Measurements from ENCODE around the gene CRYGC. TPM values are rescaled to one million over a fixed set of nuclear protein-coding genes. Genes with fewer than 3 reads are reported as not detected.

CRYGC gene
- total and polyA plus RNA-seq, 2 of the 13 experiments (the other 11 are each of a cell fraction or from before 2014, with no cell fraction given) = 0.20 to 0.27 TPM

GRCh38 chr2:208142925-208143799, 13.5 kb upstream of the CRYGC start (continued):
- no peak for TF ChIP-seq PATZ1 (CRISPR knock-in tag; IDR thresholded peaks at IDR 0.05)
- TF ChIP-seq ZMYM2 (CRISPR knock-in tag; IDR thresholded peaks at IDR 0.05) = peak; percentile 96
- no peak; the same call in 1 of the 2 replicates for TF ChIP-seq SSRP1 (CRISPR knock-in tag; IDR thresholded peaks at IDR 0.05)
- TF ChIP-seq REPIN1 (CRISPR knock-in tag; IDR thresholded peaks at IDR 0.05; ENCODE audit: borderline replicate concordance, low read depth) = no peak
- TF ChIP-seq TARDBP (CRISPR knock-in tag; IDR thresholded peaks at IDR 0.05) = peak; percentile 30; the same call in 1 of the 2 replicates
- no peak for TF ChIP-seq ZNF354B (CRISPR knock-in tag; IDR thresholded peaks at IDR 0.05)
- TF ChIP-seq ZNF713 (CRISPR knock-in tag; IDR thresholded peaks at IDR 0.05) = no peak
- no peak for TF ChIP-seq KLF15 (CRISPR knock-in tag; IDR thresholded peaks at IDR 0.05; ENCODE audit: borderline replicate concordance)
- TF ChIP-seq CREB1 (IDR thresholded peaks at IDR 0.05) = no peak
- 0 out of 2 replicates have a peak, but pooled peaks have one; percentile 14 for TF ChIP-seq CREB1 (CRISPR knock-in tag; IDR thresholded peaks at IDR 0.05)
- TF ChIP-seq, protein P1, sequence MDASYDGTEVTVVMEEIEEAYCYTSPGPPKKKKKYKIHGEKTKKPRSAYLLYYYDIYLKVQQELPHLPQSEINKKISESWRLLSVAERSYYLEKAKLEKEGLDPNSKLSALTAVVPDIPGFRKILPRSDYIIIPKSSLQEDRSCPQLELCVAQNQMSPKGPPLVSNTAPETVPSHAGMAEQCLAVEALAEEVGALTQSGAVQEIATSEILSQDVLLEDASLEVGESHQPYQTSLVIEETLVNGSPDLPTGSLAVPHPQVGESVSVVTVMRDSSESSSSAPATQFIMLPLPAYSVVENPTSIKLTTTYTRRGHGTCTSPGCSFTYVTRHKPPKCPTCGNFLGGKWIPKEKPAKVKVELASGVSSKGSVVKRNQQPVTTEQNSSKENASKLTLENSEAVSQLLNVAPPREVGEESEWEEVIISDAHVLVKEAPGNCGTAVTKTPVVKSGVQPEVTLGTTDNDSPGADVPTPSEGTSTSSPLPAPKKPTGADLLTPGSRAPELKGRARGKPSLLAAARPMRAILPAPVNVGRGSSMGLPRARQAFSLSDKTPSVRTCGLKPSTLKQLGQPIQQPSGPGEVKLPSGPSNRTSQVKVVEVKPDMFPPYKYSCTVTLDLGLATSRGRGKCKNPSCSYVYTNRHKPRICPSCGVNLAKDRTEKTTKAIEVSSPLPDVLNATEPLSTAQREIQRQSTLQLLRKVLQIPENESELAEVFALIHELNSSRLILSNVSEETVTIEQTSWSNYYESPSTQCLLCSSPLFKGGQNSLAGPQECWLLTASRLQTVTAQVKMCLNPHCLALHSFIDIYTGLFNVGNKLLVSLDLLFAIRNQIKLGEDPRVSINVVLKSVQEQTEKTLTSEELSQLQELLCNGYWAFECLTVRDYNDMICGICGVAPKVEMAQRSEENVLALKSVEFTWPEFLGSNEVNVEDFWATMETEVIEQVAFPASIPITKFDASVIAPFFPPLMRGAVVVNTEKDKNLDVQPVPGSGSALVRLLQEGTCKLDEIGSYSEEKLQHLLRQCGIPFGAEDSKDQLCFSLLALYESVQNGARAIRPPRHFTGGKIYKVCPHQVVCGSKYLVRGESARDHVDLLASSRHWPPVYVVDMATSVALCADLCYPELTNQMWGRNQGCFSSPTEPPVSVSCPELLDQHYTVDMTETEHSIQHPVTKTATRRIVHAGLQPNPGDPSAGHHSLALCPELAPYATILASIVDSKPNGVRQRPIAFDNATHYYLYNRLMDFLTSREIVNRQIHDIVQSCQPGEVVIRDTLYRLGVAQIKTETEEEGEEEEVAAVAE (CRISPR knock-in tag; IDR thresholded peaks at IDR 0.05; ENCODE audit: borderline replicate concordance) = 0 out of 2 replicates have a peak, but pooled peaks have one; percentile 2
- TF ChIP-seq KDM5B (CRISPR knock-in tag; IDR thresholded peaks at IDR 0.05; ENCODE audit: borderline replicate concordance) = no peak
- no peak for TF ChIP-seq PRPF4 (IDR thresholded peaks at IDR 0.05; ENCODE audit: low read depth, low read length, poor library complexity, severe bottlenecking)
- TF ChIP-seq ZUFSP (CRISPR knock-in tag; IDR thresholded peaks at IDR 0.05; ENCODE audit: borderline replicate concordance) = no peak
- no peak for TF ChIP-seq MXD4 (CRISPR knock-in tag; IDR thresholded peaks at IDR 0.05)
- TF ChIP-seq REL (CRISPR knock-in tag; conservative IDR thresholded peaks at IDR 0.05) = no peak
- peak; percentile 53; the same call in 1 of the 2 replicates for TF ChIP-seq BCL6 (CRISPR knock-in tag; IDR thresholded peaks at IDR 0.05)
- TF ChIP-seq SALL2 (CRISPR knock-in tag; IDR thresholded peaks at IDR 0.05) = 0 out of 2 replicates have a peak, but pooled peaks have one; percentile 57
- TF ChIP-seq NFATC3 (CRISPR knock-in tag; IDR thresholded peaks at IDR 0.05) = no peak
- TF ChIP-seq CENPT (CRISPR knock-in tag; IDR thresholded peaks at IDR 0.05; ENCODE audit: low read depth) = no peak
- no peak for TF ChIP-seq BRCA1 (CRISPR knock-in tag; IDR thresholded peaks at IDR 0.05)
- TF ChIP-seq CBX5 (CRISPR knock-in tag; IDR thresholded peaks at IDR 0.05; ENCODE audit: borderline replicate concordance) = peak; percentile 82; the same call in 1 of the 2 replicates

All from HepG2 (cell line).